Pancreas (tissue), 10 donors: ENCODE results near the gene NUDT3. TPM values are rescaled to one million over a fixed set of nuclear protein-coding genes. Genes with fewer than 3 reads are reported as not detected.

Experiments
- ATAC-seq, 4 donors: fragments of 200-7000 bp; cut with Tn5 transposase; one replicate each; pipeline versions ENCODE4 v1.8.0 to v1.9.1; 2020; ENCODE audit warnings: mild to moderate bottlenecking in 4 of 4, moderate library complexity in 4 of 4
- DNase-seq, 6 donors: peaks; one replicate each; pipeline ENCODE4 v3.0.0-alpha.2; 2020
- FAIRE-seq: peaks from 2 replicates; lab custom pipeline; 2012; peaks lifted over from hg19 to GRCh38; lab: Jason Lieb, UNC
- H3K27ac ChIP-seq, 4 donors: fragments of 200-600 bp; sonication (generic); 1 replicate in 3 of 4; 2 replicates in 1 of 4; pipeline versions ENCODE4 v1.5.0 to v1.8.0; 2020
- H3K27me3 ChIP-seq, 4 donors: fragments of 200-600 bp; one replicate each; pipeline ENCODE4 v1.8.0; 2021
- H3K36me3 ChIP-seq, 3 donors: fragments of 200-600 bp; sonication (generic) in 1 of 3; one replicate each; pipeline versions ENCODE4 v1.5.0 to v1.8.0; 2020 to 2021
- H3K4me1 ChIP-seq, 3 donors: fragments of 200-600 bp; one replicate each; pipeline ENCODE4 v1.8.0; 2021
- H3K4me3 ChIP-seq, 4 donors: fragments of 200-600 bp; sonication (generic) in 2 of 4; one replicate each; pipeline versions ENCODE4 v1.5.0 to v1.8.0; 2020 to 2021
- H3K9me3 ChIP-seq, 4 donors: fragments of 200-600 bp; one replicate each; pipeline ENCODE4 v1.8.0; 2021
- CTCF ChIP-seq, 4 donors: fragments of 200-600 bp; sonication (generic) in 3 of 4; IDR thresholded peaks; one replicate each; pipeline versions ENCODE4 v1.5.0 to v1.8.0; 2021; ENCODE audit warnings: antibody characterized with exemption in 4 of 4
- WGBS, 2 donors: extraction: QIAGEN DNeasy Blood & Tissue Kit; methylation state at CpG; one replicate each; pipeline ENCODE4 v1.1.7; 2013; 5-methylcytosine and 5-hydroxymethylcytosine counted together
- intact Hi-C, 3 donors: fragments of 100-400 bp; cut with DNase I; formaldehyde crosslinking; loops; one replicate each; pipeline versions ENCODE4 v1.11.1 to v1.14.2; 2022
- polyA plus RNA-seq, 2 donors: library from polyadenylated mRNA; stranded (reverse); fragments of 200-250 nt; gene quantifications; one replicate each; pipeline ENCODE4 v1.2.3, GENCODE V29; 2013
- total RNA-seq, 6 donors: library from RNA; stranded (reverse); fragmentation: NEBNext Ultra II Directional in 4 of 6; extraction: Animal tissue kit (Norgen Biotek cat#: 25700) in 4 of 6; gene quantifications; one replicate each; pipeline versions ENCODE4 v1.2.1 to v1.2.4, GENCODE V29; 2021 to 2023
- donor health status: healthy with polysubstance abuse.
- donor health status: DM: no; HTN: no; CAD: no; lungs with moderate emphysema.
- donor health status: DM: no; HTN: no; CAD: no.
- donor health status: control.
- donor health status: control.
- donor health status: Bipolar disorder and iron deficiency.
- donor health status: DM: yes; HTN: yes; CAD: no.
- donor health status: DM: no; HTN: no; CAD: no.
- donor health status: DM: no; HTN: no; CAD: no.
- donor health status: DM: yes; HTN: yes; CAD: no.

NUDT3 gene
- total and polyA plus RNA-seq, 8 donors, result 7.1 to 20.7 (median 14.0) TPM

- H3K27ac ChIP-seq, result no peak overlapping the region
- intact Hi-C loops, result loop anchor here in 1 of 3 donors (10.0 kb wide), 1 partner anchor 175 kb away; no protein-coding TSS in a partner anchor
- 93 to 97% methylated on average over 2 of the region's 2 CpGs for WGBS, 2 donors
- no peaks in the 10 kb centered on the region for H3K27me3 ChIP-seq
- no peak for FAIRE-seq
- no peaks in the 10 kb centered on the region for H3K9me3 ChIP-seq
- H3K4me3 ChIP-seq, result no peak overlapping the region
- TF ChIP-seq CTCF (IDR thresholded peaks at IDR 0.05), result no peak
- peak in 1 of 6 donors; percentile 7 for DNase-seq
- H3K4me1 ChIP-seq, result peaks cover 0 to 12% (median 0%) of the 10 kb centered on the region in 3 donors
- no peaks in the 10 kb centered on the region for H3K36me3 ChIP-seq
- ATAC-seq, result no peak
Measured at GRCh38 chr6:34239893-34240292, 152.6 kb downstream of the NUDT3 start.

DNA sequence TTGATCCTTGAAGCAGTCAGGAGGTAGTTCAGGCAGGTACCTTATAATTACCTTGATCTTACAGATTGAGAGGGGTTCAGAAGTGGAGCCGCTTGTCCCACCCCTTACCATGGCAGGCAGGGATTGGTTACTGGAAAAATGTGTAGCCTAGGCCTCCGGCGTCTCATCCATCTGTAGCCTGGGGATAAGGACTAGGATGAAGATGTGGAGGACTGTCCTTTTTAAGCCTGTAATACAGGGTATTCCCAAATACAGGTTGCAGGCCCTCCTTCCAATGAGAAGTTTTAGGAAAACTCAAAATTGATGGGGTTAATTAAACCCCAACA lies 153.0 kb downstream of the NUDT3 start:
- Histone ChIP-seq H3K27me3 (no peaks in the 10 kb centered on the region), H3K9me3 (no peaks in the 10 kb centered on the region), H3K27ac (no peak overlapping the region), H3K4me1 (peaks cover 0 to 12% (median 0%) of the 10 kb centered on the region in 3 donors), H3K36me3 (no peaks in the 10 kb centered on the region), H3K4me3 (no peak overlapping the region)
- no peak for TF ChIP-seq CTCF (IDR thresholded peaks at IDR 0.05)
- DNase-seq (peak in 1 of 6 donors; percentile 19), ATAC-seq (no peak), FAIRE-seq (no peak)
- 90 to 100% methylated on average over 3 of the region's 3 CpGs for WGBS, 2 donors
- intact Hi-C loops, result no loop called here

- ATAC-seq, result no peak
- intact Hi-C loops, result no loop called here
- Histone ChIP-seq H3K9me3 (no peaks in the 10 kb centered on the region), H3K27me3 (no peaks in the 10 kb centered on the region), H3K4me1 (peaks cover 0 to 12% (median 0%) of the 10 kb centered on the region in 3 donors), H3K36me3 (no peaks in the 10 kb centered on the region), H3K27ac (no peak overlapping the region), H3K4me3 (peak overlapping the region in 1 of 4 donors; percentile 69)
- FAIRE-seq, result no peak
- peak in 1 of 6 donors; percentile 43 for DNase-seq
- no peak for TF ChIP-seq CTCF (IDR thresholded peaks at IDR 0.05)
- 82 to 86% methylated on average over 14 of the region's 14 CpGs for WGBS, 2 donors
Measured at GRCh38 chr6:34238585-34239499, 153.6 kb downstream of the NUDT3 start.

DNA sequence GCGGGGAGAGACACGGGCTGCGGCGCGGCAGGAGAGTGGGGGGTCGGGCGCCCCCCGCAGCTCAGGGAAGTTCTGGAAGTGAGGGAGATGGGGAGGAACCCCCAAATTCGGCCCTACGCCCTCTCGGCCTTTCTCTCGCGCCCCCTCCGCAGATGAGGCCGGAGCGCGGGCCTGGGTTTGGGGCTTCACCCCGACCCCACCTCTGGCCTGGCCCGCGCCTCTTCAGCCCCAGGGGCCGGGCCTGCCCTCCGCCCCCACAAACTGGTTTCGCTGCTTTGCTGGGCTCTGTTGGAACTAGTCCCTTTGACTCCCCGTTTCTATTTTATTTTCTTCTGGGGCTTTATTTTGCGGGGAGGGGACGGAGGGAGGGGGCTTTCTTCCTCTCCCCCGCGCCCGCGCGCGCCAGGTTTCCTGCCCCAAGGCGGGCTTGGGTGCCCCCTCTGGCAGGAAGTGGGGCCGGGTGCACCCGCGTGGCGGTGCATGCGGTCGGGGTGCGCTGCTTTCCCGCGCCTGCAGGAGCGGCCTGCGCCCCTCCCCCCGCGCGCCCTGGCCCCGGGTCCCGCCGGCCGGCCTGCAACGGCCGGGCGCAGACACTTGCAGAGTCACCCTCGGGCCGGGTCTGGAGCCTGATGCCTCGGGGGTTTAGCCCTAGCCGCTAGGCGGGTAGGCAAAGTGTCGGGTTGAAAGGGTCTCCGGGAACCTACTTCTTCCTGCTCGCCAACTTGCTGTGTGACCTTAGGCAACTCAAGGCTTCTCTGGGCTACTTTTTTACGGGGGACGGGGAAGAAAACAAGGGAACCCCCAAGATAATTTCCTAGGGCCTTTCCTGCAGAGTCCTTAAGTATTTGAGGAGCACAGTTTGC lies 154.5 kb downstream of the NUDT3 start:
- Histone ChIP-seq H3K27me3 (no peaks in the 10 kb centered on the region), H3K4me3 (peak overlapping the region; percentile 63 to 69 (median 68)), H3K4me1 (peaks cover 0 to 12% (median 0%) of the 10 kb centered on the region in 3 donors), H3K36me3 (no peaks in the 10 kb centered on the region), H3K9me3 (no peaks in the 10 kb centered on the region), H3K27ac (peak overlapping the region; percentile 22 to 58 (median 31))
- peak in 3 of 4 donors; percentile 17 to 44 (median 33) for ATAC-seq
- DNase-seq, result peak; percentile 35 to 77 (median 52)
- FAIRE-seq, result no peak
- TF ChIP-seq CTCF (IDR thresholded peaks at IDR 0.05), result no peak
- 5 to 6% methylated on average over 52 to 64 of the region's 64 CpGs for WGBS, 2 donors
- intact Hi-C loops, result no loop called here
